HG02642 (cell line): ENCODE measurements around the gene GRIA1.

Source experiments
- ATAC-seq: cut with Tn5 transposase; IDR thresholded peaks from one replicate; pipeline ENCODE4 v1.9.1; 2021; ENCODE audit warnings: mild to moderate bottlenecking; ENCODE audit not compliant: unreplicated experiment, poor library complexity

The GRIA1 gene

DNA sequence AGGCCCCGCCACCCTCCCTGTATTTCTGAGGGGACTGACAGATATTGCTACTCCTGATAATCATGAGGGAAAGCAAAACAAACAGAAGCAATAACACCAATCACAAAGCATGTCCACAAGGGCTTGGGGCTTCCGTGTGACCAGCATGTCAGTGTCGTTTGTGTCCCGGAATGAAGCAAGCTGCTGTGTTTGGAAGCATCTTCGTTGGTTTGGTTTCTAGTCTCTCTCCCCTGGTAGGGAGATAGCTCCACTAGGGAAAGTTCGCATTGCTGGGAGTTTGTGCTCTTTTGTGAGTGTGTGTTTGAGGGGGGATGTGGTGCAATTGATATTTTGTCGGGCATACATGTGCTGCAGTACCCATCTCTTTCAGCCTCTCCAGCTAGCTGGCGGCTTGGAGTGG is 1.4 kb downstream of the GRIA1 start:
- no peak for ATAC-seq

DNA sequence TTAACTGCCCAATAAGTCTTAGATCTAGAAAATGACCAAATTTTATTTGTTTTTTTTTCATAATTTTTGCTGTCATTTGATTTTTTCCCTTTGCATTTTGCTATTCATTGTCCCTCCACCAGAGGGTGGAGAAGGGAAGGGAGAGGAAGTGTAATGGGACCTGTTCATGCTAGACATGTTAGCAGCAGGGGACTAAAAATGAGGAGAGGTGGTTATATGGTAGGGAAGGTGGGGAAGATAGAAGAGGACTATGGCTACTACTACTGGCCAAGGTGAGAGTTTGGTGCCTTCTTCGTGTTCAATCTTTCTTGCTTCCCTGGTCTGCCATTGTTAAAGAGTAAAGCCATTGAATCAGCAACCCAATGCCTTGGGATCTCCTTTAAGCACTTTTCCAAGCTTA is 6.4 kb downstream of the GRIA1 start:
- ATAC-seq, result peak; percentile 55

GRCh38 chr5:153498516-153498915 is 8.0 kb downstream of the GRIA1 start:
- ATAC-seq, result no peak

DNA sequence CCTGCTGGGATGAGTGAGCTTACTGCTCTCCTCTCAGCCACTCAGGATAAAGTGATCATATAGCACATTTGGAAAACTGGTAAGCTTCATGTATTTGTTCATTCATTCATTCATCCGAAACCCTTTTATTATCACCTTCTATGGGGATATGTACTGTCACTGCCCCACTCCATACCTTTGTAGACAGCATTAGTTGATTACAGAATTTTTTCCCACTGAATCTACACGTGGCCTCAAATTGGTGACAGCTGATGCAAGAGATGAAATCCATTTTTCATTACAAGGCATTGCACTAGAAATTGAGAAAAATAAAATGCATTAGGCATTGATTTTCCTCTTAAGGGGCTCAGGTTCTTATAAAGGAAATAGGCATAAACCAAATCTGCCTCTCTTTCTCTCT is 9.7 kb downstream of the GRIA1 start:
- no peak for ATAC-seq

DNA sequence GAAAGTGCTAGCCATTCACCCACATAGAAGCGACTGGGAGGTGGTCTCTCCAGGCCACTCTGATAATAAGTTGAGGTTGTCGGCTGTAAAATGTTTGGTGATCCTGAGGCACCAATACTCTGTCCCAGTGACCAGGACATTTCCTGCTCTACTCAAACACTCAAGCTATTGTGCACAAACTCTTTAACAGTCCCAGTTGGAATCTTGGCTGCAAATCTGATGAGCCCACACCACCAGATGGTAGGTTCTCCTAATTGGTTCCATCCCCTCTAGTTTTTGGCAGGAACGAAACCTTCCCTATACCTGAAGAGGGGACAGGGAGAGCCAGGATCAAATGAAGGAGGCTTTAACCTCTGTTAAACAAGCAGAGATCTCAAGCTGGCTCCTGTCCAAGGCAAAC is 14.3 kb downstream of the GRIA1 start:
- ATAC-seq, result no peak

- ATAC-seq, result no peak
These were observed 18.2 kb downstream of the GRIA1 start for GRCh38 chr5:153508700-153509099.

DNA sequence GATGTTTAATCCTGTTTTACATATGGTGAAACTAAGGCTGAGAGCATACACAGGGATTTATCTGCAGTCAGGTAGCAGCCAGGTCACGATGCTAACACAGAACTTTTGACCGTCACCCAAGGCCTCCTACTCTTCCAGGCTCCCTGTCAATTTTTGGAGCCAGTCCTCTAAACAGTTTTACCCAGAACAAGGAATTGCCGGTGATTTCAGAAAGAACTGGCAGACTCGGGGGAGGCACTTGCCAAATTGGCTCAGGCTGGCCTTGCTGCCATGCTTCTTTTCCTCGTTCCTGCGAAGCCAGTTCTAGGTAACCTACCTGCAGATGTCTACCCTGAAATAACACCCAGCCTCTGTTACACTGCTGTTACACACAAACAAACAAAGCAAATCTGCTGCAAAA is 21.2 kb downstream of the GRIA1 start:
- ATAC-seq, result no peak

DNA sequence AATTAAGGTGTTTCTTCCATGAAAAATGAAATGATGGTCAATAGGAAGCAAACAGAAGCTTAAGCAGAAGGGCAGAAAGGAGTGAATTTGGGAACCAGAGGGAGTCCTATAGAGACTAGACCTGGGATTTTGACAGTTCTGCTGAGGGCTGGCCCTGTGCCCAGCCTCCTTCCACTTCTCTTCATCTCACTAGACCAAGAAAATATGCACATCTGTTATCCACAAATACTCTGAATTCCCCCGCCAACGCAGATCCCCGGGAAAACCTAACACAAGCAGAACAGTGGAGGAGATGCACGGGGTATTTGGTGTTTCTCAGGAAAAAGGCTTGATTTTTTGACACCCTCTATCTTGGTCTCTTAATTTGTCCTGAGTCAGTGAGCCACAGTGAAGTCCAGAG is 22.7 kb downstream of the GRIA1 start:
- no peak for ATAC-seq

DNA sequence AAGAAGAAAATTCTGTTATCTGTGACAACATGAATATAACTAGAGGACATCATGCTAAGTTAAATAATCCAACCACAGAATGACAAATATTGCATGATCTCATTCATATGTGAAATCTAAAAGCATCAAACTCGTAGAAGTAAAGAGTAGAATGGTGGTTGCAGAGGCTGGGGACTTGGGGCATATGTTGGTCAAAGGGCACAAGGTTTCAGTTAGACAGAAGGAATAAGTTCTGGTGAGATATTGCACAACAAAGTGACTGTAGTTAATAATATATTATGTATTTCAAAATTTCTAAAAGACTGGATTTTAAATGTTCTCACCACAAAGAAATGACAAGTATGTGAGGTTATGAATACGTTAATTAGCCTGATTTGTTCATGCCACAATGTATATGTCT is 24.8 kb downstream of the GRIA1 start:
- no peak for ATAC-seq

DNA sequence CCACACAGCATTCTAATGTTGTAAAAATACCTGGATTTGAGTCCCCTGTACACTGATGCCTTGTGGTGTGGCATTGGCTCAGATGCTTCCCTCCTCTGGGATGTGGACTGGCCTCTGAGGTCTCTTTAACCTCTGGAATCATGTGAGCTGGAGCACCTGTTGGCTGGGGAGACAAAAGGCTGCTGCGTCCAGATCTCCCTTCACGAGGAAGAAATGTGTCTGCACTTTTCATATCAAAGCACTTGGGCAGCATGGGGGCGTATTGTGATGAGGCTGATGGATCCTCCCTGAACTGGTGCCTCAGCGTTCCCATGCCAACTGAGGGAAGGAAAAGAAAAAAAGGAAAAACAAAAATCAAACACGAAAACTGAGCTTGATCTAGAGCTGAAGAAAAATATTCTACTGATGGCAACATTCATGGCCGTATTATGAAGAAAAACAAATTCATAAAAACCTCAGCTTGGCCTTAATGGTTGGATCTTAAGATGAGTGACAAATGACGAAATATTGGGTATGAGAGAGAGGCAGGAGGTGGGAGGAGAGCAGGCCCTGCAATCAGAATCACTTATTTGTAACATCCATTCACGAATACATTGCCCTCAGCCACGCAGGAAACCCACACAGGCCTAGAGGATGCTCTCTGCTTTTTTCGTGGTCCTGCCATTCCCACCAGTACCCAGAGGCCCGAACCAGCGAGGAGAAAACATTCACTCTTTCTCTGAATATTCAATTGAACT is 26.2 kb downstream of the GRIA1 start:
- ATAC-seq, result no peak

DNA sequence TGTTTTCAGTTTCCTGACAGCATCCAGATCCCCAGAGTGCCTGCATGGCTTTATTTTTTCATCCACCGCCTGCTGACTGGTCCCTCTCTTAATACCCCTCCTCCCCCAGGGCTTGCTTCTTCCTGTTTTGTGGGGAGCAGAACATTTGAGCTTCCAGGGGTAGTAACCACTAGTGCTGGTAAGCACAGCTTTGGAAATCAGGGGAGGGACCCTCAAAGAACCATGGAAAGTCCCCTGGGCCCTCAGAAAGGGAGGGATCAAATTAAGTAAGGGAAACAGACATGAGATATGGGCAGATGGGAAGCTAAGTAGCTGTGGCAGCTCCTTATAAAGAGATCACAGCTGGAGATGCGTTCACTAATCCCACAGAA is 26.8 kb downstream of the GRIA1 start:
- ATAC-seq, result no peak

GRCh38 chr5:153520137-153520536 is 29.7 kb downstream of the GRIA1 start:
- ATAC-seq, result no peak

GRCh38 chr5:153520952-153521351 is 30.5 kb downstream of the GRIA1 start:
- ATAC-seq, result no peak

DNA sequence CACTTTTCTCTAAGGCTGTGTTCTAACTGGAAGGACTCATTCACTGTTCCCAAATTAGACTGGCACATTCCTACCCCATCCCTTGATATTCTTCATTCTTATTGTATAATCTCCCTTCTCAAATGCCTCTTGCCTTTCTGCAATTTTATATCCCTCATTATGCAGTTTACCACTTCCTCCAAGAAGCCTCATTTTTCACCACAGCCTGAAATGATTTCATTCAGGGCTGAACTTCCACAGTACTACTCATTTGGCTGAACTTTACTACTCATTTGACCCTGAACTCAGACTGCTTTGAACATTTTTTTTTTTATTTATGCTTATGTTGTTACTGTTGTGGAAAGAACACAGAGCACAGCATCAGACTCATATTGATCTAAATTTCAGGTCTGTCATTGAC is 32.7 kb downstream of the GRIA1 start:
- ATAC-seq, result no peak

DNA sequence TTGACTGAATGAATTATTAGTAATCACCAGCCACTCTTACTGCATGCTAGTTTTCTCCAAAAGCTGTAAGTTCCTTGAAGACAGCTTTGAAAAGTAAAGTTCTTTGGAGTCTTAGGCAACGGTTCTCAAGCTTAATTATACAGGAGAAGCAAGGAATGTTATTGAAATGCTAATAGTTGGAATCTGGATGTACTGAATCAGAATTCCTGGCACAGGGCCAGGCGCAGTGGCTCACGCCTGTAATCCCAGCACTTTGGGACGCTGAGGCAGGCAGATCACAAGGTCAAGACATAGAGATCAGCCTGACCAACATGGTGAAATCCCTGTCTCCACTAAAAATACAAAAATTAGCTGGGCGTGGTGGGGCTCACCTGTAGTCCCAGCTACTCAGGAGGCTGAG is 33.4 kb downstream of the GRIA1 start:
- ATAC-seq, result no peak

DNA sequence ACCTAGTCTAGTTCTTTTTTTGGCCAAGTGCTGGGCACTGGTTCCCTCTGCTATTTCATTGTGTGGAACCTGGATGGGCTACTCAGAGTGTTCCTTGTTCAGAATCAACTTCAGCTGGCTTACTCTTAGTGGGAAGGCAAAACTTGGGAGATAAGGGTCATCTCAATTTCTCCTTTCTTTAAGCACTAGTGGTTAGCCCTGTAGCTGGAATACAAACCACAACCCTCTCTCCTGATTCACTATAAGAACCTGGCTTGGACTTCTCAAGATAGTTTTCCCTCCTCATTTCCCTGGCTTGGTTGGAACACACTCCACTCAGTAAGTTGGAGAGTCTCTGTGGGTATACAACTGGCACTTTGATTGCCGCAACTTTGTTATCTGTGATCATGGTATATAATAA is 35.1 kb downstream of the GRIA1 start:
- ATAC-seq, result no peak

DNA sequence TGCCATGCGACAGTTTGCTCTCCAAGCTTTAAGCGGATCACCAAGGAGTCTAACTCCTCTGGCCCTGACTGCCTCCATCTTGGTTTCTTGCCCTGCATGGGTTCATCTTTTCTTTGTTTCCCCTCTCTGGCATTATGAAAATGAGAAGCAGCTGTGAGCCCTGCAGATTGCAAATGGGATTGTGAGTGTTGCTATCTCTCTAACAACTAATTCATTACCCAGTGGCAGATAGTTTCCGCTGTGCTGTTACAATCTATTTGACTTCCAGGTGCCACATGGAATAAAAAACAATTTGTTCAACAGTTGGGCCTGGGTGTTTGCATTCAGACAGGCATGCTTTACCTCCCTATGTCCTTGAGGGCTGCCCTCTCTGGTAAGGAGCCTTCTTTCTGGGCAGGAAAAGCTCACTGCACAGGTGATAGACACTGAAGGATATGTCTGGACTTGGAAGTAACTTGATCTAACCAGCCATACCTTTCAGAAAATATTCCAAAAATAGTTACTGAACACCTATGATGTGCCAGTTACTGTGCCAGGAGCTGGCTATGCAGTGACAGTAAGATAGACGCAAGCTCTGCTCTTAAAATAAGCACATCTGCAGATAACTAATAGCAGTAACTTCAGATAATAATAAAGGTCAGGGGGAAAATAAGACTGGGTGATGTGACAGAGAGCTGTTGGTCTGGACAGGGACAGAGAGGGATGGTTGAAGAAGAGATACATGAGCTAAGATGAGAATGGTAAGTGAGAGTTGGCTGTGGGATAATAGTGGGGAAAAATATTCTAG is 40.1 kb downstream of the GRIA1 start:
- no peak for ATAC-seq

- no peak for ATAC-seq
These were observed 43.1 kb downstream of the GRIA1 start for GRCh38 chr5:153533546-153533945.

GRCh38 chr5:153534102-153534501 is 43.6 kb downstream of the GRIA1 start:
- ATAC-seq, result no peak

DNA sequence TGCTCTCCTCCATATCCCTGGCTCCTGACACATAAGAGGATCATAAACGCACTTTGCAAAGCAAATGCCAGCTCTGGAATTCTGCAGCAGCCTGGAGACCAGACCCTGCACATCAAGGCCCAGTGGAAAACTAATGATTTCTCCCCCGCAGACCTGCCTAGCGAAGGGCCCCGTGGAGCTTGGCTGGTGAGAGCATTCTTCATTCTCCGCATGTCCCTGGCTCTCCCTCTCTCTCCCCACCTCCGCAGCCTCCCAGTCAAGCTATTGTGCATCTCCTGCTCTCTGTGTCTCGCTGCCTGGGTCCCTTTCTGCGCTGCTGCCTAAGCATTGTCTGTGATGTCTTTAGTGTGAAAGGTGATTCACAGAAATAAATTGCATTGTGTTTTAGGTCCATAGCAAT is 46.7 kb downstream of the GRIA1 start:
- no peak for ATAC-seq

GRCh38 chr5:153539983-153540382 is 49.5 kb downstream of the GRIA1 start:
- no peak for ATAC-seq

- ATAC-seq, result no peak
These were observed 52.1 kb downstream of the GRIA1 start for GRCh38 chr5:153542536-153542935.
